H4 (cell line): ENCODE data around the gene SMIM24. TPM values are rescaled to one million over a fixed set of nuclear protein-coding genes. Genes with fewer than 3 reads are reported as not detected.

Experiments used
- DNase-seq: peaks from one replicate; pipeline ENCODE4 v3.0.0-alpha.2; 2015; ENCODE audit warnings: low spot score
- total RNA-seq: library from RNA; depleted of rRNA; stranded (reverse); fragments of >200 nt; shearing (Covaris generic); gene quantifications from 2 replicates; pipeline ENCODE4 v1.2.3, GENCODE V29; 2014

SMIM24 gene
- total RNA-seq, 1 experiment from 2014 or later: not detected

DNA sequence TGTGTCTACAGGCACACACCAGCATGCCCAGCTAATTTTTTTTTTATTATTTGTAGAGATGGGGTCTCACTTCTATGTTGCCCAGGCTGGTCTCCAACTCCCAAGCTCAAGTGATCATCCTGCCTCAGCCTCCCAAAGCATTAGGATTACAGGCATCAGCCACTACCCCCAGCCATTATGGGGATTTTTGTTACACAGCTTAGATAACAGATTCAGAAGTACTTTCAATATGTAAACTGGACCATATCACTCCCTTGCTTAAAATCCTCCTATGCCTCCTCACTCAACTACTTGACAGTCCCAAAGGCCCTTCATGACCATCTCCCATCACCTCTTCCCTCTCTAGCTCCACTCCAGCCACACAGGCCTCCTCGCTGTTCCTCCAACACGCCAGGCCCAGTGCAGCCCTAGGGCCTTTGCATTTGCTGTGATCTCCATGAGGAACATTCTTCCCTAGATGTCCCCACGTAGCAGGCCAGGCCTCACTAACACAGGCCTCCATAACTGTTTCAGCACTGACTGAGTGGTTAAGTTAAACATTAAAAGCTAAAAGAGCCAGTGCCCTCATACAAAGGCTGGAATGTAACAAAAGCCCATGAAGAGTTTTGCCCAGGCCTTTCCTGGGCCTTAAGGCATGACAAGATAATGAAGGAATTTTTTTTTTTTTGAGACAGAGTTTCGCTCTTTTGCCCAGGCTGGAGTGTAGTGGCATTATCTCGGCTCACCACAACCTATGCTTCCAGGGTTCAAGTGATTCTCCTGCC, 17.6 kb upstream of the SMIM24 start:
- no peak for DNase-seq

DNA sequence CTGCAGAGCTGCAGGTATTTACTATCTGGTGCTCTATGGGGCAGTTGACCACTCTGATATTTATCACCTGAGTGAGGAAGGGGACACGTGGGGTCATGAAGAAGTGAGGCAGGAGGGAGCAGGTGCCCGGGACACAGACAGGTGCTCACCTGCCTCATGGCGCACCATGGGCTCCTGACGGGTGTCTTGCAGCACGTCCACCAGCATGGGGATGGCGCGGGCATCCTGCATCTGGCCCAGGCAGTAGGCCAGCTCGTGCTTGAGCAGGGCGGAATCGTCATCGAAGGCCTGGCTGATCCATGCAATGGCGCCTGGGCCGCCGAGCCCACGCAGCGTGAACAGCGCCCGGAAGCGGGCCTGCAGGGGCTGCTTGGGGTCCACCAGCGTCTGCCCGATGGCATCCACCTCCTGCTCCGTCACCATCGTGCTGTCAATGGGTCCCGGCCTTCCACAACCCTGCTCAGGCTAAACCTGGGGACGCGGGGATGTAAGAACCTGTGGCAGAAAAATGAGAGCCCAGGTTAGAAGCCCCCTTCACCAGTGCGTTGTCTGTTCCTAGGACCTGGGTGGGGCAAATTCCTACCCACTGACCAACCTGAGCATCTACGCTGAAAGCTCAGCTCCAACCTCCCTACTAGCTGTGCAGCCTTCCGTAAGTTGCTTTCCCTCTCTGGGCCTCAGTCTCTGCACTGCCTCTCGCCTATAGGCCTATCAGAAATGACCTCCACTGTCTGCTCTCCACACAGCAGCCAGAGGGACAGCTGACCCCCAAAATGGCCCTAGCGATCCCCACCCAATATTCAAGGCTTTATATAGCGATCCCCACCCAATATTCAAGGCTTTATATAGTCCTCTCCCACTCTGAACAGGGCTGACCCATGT, 16.3 kb upstream of the SMIM24 start:
- no peak for DNase-seq

DNA sequence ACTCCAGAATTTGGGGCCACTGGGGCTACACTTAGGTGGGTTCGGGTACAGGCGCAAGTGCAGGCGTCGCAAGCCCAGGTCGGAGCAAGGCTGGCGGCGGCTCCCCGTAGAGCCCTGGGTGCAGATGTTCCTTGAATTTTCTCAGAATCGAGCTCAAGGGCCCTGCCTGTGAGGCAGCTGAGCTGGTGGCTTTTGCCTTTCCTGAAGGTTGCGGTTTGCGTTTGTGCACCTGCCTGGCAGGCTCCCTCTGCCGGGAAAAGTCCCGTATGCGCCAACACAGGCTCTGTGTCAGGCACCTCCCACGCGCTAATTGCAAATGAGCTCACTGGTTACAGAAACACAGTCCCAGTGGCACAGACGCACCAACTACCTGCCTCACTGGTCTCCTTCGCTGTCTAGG, 14.2 kb upstream of the SMIM24 start:
- no peak for DNase-seq

DNA sequence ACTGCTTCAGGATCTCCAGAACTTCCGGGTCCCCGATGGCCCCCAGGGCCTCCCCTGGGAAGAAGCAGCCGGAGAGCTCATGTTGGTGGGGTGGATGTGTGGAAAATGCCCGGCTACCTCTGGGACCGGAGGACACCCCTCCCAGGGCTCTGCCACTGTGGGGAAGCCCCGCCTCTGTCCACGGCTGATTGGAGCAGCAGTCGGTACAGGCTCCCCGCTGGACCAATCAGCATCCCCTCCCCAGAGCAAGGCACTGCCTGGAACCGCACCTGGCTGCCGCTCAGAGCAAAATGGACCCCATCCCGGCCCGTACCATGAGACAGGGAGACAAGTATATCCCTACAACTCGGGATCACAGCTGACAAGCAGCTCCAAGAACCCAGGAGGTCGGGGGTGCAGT, 13.7 kb upstream of the SMIM24 start:
- no peak for DNase-seq

GRCh38 chr19:3493651-3494050, 13.3 kb upstream of the SMIM24 start:
- DNase-seq: no peak

GRCh38 chr19:3492919-3493318, 12.6 kb upstream of the SMIM24 start:
- no peak for DNase-seq

- no peak for DNase-seq
Measured at GRCh38 chr19:3492131-3492839, 12.0 kb upstream of the SMIM24 start.

DNA sequence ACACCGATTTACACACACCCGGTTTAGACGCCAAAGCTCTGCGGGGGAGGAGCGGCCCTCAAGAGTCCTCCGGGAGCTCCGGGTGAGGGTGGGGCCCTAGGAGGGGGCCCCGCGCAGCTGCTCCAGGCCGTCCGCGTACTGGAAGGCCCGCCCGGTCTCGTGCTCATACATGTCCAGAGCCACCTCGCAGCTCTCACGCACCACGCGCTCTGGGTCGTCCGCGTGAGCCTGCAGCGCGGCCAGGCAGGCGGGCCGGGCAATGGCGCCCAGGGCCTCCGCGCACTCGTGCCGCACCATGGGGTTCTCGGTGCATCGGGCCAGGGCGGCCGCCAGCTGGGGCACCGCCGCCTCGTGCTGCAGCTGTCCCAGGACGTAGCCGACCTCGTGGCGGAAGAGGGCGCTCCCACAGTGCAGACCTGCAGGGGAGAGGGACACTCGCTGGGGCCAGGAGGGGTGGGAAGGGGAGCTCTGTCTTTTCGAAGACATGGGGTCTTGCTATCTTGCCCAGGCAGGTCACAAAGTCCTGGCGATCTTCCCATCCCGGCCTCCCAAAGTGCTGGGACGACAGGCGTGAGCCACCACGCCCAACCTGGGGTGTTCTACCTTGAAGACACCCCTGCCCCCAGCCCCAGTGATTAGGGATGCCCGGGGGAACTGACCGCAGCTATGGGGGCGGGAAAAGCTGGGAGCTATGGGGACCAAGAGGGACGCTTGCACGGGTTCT, 11.2 kb upstream of the SMIM24 start:
- no peak for DNase-seq

- DNase-seq: no peak
Measured at GRCh38 chr19:3483226-3483628, 2.9 kb upstream of the SMIM24 start, which contains the start of gene SMIM44. Gene SMIM44 (minus strand): TSS chr19:3483441. CDS start chr19:3483403, 38 bp downstream.

GRCh38 chr19:3482507-3483225, 2.3 kb upstream of the SMIM24 start:
- no peak for DNase-seq

DNA sequence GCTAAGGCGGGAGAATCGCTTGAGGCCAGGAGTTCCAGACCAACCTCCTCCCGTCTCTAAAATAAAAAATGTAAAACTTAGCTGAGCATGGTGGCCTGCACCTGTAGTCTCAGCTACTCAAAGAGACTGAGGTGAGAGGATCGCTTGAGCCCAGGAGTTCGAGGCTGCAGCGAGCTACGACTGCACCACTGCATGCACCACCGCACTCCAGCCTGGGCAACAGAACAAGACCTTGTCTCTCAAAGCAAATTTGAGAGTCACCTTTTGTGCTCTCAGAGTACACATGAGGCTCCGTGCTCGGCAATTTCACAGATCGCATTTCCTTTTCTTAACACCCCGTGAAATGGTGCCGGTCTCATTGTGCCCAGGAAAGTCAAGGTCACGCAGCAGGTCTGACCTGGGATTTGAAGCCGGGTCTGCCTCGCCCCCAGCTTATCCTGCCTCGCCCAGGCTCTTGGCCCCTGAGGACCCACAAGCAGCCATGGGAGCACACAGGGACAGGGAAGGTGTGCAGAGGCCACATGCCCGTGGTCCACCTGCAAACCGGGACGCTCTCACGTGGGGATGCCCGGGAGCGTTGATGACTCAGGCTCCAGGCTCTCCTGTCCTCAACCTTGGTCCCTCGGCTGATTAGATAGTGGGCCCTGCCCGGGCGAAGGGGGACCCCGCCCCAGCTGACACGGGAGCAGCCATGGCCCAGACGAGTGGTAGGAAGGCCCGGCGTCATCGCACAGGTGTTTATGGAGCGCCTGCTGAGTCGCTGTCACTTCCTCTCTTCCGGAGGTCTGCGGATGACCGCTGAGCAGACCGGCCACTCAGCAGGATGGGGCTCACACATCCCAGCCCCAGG, 1.1 kb upstream of the SMIM24 start:
- no peak for DNase-seq

- DNase-seq: no peak
Measured at GRCh38 chr19:3479834-3480215, 500 bp downstream of the SMIM24 start.

GRCh38 chr19:3479177-3479833, 1.0 kb downstream of the SMIM24 start:
- no peak for DNase-seq

DNA sequence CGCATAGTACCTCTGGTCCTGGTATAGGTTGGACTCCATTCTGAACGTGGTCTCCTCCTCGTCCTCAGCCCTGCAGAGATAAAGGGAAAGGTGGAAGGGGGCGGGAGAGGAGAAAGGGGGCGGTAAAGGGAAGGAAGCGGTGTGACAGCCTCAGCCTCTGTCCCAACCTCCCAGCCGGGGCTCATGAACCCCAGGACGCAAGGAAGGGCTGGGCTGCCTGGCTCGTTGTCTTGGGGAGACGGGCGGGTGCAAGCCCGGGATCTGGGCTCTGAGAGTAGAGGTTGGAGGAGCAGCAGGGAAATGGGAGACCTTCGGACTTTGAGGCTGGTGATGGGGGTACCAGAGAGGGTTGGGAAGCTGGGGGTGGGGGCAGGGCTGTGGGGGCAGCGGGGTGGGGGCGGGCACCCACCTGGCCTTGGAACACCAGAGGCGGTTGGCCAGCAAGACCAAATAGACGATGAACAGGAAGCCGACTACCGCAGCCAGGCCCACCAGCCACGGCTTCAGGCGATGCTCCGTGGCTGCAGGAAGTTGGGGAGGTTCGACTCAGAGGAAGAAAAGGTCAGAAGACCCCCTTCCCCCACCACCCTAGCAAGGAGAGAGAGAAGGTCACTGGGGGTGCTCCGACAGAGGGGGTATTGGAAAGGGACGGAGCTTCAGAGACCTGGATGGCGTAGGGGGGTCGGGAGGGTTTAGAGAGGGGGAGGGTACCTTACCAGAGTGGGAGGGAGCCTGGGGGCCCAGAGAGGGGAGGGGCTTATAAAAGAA, 1.7 kb downstream of the SMIM24 start:
- DNase-seq: no peak

DNA sequence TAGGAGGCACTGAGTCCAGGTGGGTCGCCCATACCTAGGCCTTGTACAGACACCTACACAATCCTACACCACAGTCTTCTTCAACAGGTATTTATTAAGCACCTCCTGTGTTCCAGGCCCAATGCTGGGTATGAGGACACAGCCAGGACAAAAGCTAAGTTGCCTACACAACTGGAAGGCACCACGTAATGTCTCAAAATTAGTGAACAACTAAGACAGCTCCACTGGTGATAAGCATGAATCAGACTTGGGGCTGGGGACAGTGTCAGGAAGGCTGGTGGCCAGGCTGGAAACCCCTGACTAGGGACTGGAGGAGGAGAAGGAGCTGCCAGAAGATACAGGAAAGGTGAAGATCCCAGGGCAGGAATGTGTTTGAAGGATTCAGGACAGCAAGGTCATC, 2.4 kb downstream of the SMIM24 start:
- no peak for DNase-seq

DNA sequence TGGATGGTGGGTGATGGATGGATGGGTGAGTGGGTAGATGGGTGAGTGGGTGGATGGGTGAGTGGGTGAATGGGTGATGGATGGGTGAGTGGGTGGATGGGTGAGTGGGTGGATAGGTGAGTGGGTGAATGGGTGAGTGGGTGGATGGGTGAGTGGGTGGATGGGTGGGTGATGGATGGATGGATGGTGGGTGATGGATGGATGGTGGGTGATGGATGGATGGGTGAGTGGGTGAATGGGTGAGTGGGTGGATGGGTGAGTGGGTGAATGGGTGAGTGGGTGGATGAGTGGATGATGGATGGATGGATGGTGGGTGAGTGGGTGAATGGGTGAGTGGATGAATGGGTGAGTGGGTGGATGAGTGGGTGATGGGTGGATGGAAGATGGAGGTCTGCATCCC, 2.8 kb downstream of the SMIM24 start:
- no peak for DNase-seq

DNA sequence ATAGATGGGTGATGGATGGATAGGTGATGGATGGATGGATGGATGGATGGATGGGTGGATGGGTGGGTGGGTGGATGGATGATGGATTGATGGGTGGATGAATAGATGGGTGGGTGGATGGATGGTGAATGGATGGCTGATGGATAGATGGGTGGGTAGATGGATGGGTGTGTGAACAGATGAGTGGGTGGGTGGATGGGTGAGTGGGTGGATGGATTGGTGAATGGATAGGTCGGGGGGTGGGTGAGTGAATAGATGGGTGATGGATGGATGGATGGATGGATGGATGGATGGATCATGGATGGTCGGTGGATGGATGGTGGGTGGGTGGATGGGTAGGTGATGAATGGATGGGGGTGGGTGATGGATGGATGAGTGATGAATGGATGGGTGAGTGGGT, 3.5 kb downstream of the SMIM24 start:
- no peak for DNase-seq

- DNase-seq: no peak
Measured at GRCh38 chr19:3475449-3475848, 4.9 kb downstream of the SMIM24 start.

DNA sequence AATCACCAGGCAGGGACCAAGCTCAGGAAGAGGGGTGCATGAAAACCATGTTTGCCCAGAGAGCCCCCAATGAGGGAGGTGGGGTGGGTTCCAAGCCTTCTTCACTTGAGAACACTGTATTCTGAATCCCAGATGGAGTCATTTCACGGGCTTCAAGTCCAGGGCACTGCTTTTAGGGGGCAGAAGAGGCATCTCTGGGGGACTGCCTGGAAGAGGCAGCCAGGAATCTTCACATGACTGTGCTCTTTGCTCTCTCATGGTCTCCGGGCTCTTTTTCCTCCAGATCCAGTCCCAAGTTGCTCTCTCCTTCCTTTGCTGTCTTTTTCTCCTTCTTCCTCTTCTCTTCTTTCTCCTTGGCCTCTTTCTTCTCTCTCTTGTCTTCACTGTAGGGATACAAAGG, 5.7 kb downstream of the SMIM24 start:
- DNase-seq: no peak
